ENCODE measurements around the gene ACAD10. TPM values are rescaled to one million over a fixed set of nuclear protein-coding genes. Genes with fewer than 3 reads are reported as not detected.
"Not testable (repeated sequence)": the region's sequence is repeated elsewhere in the genome, so short reads cannot be mapped to it uniquely, and the experiment has no call there.

ACAD10 gene
- total RNA-seq, 1 donor from 2014 or later, result 11.6 TPM

GRCh38 chr12:111677186-111677585 lies 8.7 kb upstream of the ACAD10 start:
- Histone ChIP-seq H3K4me3 (ENCODE audit: low read depth, low read length) (no peak overlapping the region), H3K36me3 (ENCODE audit: control insufficient read depth, insufficient read depth, low read length) (peaks cover 18% of the 10 kb centered on the region), H3K27me3 (ENCODE audit: control insufficient read depth, insufficient read depth, low read length) (no peaks in the 10 kb centered on the region)
- FAIRE-seq (no peak), DNase-seq (ENCODE audit: low read depth) (no peak)
- no peak for TF ChIP-seq CTCF (IDR thresholded peaks at IDR 0.05; ENCODE audit: insufficient read depth, low read length, severe bottlenecking)

- peak overlapping the region; percentile 93 for H3K4me3 ChIP-seq (ENCODE audit: low read depth, low read length)
- H3K27me3 ChIP-seq (ENCODE audit: control insufficient read depth, insufficient read depth, low read length); FAIRE-seq; H3K36me3 ChIP-seq (ENCODE audit: control insufficient read depth, insufficient read depth, low read length): not testable (repeated sequence)
- peak; percentile 5 for DNase-seq (ENCODE audit: low read depth)
Observed at GRCh38 chr12:111684485-111685198, 1.2 kb upstream of the ACAD10 start.

- no peaks in the 10 kb centered on the region for H3K27me3 ChIP-seq (ENCODE audit: control insufficient read depth, insufficient read depth, low read length)
- peak overlapping the region; percentile 93 for H3K4me3 ChIP-seq (ENCODE audit: low read depth, low read length)
- H3K36me3 ChIP-seq (ENCODE audit: control insufficient read depth, insufficient read depth, low read length), result peaks cover 8% of the 10 kb centered on the region
- DNase-seq (ENCODE audit: low read depth) (peak; percentile 17), FAIRE-seq (no peak)
- TF ChIP-seq CTCF (IDR thresholded peaks at IDR 0.05; ENCODE audit: insufficient read depth, low read length, severe bottlenecking), result no peak
Observed at GRCh38 chr12:111685322-111685810, 487 bp upstream of the ACAD10 start.

GRCh38 chr12:111686574-111687105 lies 787 bp downstream of the ACAD10 start:
- DNase-seq (ENCODE audit: low read depth), result peak; percentile 2
- peak overlapping the region; percentile 93 for H3K4me3 ChIP-seq (ENCODE audit: low read depth, low read length)
- no peak for TF ChIP-seq CTCF (IDR thresholded peaks at IDR 0.05; ENCODE audit: insufficient read depth, low read length, severe bottlenecking)
- no peak for FAIRE-seq
- H3K27me3 ChIP-seq (ENCODE audit: control insufficient read depth, insufficient read depth, low read length), result no peaks in the 10 kb centered on the region
- peaks cover 6% of the 10 kb centered on the region for H3K36me3 ChIP-seq (ENCODE audit: control insufficient read depth, insufficient read depth, low read length)

- peak; percentile 4 for TF ChIP-seq CTCF (IDR thresholded peaks at IDR 0.05; ENCODE audit: insufficient read depth, low read length, severe bottlenecking)
- H3K4me3 ChIP-seq (ENCODE audit: low read depth, low read length), result no peak overlapping the region
- FAIRE-seq (no peak), DNase-seq (ENCODE audit: low read depth) (peak; percentile 4)
- no peaks in the 10 kb centered on the region for H3K27me3 ChIP-seq (ENCODE audit: control insufficient read depth, insufficient read depth, low read length)
- H3K36me3 ChIP-seq (ENCODE audit: control insufficient read depth, insufficient read depth, low read length), result peaks cover 4% of the 10 kb centered on the region
Observed at GRCh38 chr12:111687255-111687654, 1.4 kb downstream of the ACAD10 start.

- H3K27me3 ChIP-seq (ENCODE audit: control insufficient read depth, insufficient read depth, low read length), result no peaks in the 10 kb centered on the region
- FAIRE-seq (no peak), DNase-seq (ENCODE audit: low read depth) (no peak)
- H3K4me3 ChIP-seq (ENCODE audit: low read depth, low read length), result no peak overlapping the region
- no peak for TF ChIP-seq CTCF (IDR thresholded peaks at IDR 0.05; ENCODE audit: insufficient read depth, low read length, severe bottlenecking)
- peaks cover 3% of the 10 kb centered on the region for H3K36me3 ChIP-seq (ENCODE audit: control insufficient read depth, insufficient read depth, low read length)
Observed at GRCh38 chr12:111687952-111688351, 2.1 kb downstream of the ACAD10 start.
